PC-3 (cell line): ENCODE data around the gene CHD9. TPM values are rescaled to one million over a fixed set of nuclear protein-coding genes. Genes with fewer than 3 reads are reported as not detected.

Experiments
- ATAC-seq: fragments of 200-7000 bp; cut with Tn5 transposase; 2 replicates; pipeline ENCODE4 v1.9.1; 2020; ENCODE audit warnings: mild to moderate bottlenecking, moderate library complexity
- BruUV-seq: library from RNA; stranded (reverse); fragments of 400-500 nt; replicated peaks from 2 replicates; lab custom pipeline; 2021; lab: Mats Ljungman, UMichigan
- CTCF ChIA-PET: fragments of 300-600 bp; sonication (Branson Sonifier 250); formaldehyde crosslinking; loops from one replicate; lab custom pipeline; 2022; ENCODE audit warnings: antibody characterized with exemption; lab: Charles Lee
- POLR2A ChIA-PET: fragments of 300-600 bp; sonication (Branson Sonifier 250); formaldehyde crosslinking; loops from one replicate; lab custom pipeline; 2022; ENCODE audit warnings: antibody characterized with exemption; ENCODE audit not compliant: unreplicated experiment; lab: Charles Lee
- DNase-seq: peaks from one replicate; pipeline ENCODE4 v3.0.0-alpha.2; 2015
- H2AFZ ChIP-seq: fragments of 300-600 bp; sonication (generic); 2 replicates; pipeline ENCODE4 v1.6.0; 2016; ENCODE audit warnings: antibody characterized with exemption, low read length
- H3F3A ChIP-seq: fragments of 300-600 bp; sonication (generic); one replicate; pipeline ENCODE4 v1.6.0; 2017; ENCODE audit warnings: antibody characterized with exemption, low read length, control low read depth, mild to moderate bottlenecking; ENCODE audit not compliant: unreplicated experiment
- H3K27ac ChIP-seq: fragments of 300-600 bp; sonication (generic); 2 replicates; pipeline ENCODE4 v1.5.1; 2016; ENCODE audit warnings: mild to moderate bottlenecking, low read length
- H3K27me3 ChIP-seq: fragments of 300-600 bp; sonication (generic); 2 replicates; pipeline ENCODE4 v1.6.1; 2016; ENCODE audit warnings: low read length, mixed read lengths
- H3K36me3 ChIP-seq: fragments of 300-600 bp; sonication (generic); 2 replicates; pipeline ENCODE4 v1.6.1; 2016; ENCODE audit warnings: low read depth, mixed run types, low read length, mixed read lengths
- H3K4me1 ChIP-seq: fragments of 300-600 bp; sonication (generic); 2 replicates; pipeline ENCODE4 v1.5.1; 2016; ENCODE audit warnings: low read length; ENCODE audit not compliant: insufficient read depth
- H3K4me2 ChIP-seq: fragments of 300-600 bp; sonication (generic); 2 replicates; pipeline ENCODE4 v1.6.0; 2016; ENCODE audit warnings: low read length
- H3K4me3 ChIP-seq: fragments of 300-600 bp; sonication (generic); 2 replicates; pipeline ENCODE4 v1.5.1; 2016; ENCODE audit warnings: mild to moderate bottlenecking, low read length, mixed read lengths
- H3K79me2 ChIP-seq: fragments of 300-600 bp; sonication (generic); 2 replicates; pipeline ENCODE4 v1.6.1; 2017; ENCODE audit warnings: low read length, mixed read lengths
- H3K9ac ChIP-seq: fragments of 300-600 bp; sonication (generic); 2 replicates; pipeline ENCODE4 v1.6.0; 2016; ENCODE audit warnings: mild to moderate bottlenecking, low read length
- H3K9me2 ChIP-seq: fragments of 300-600 bp; sonication (generic); replicated peaks from 2 replicates; pipeline ENCODE4 v1.6.1; 2016; ENCODE audit warnings: mixed run types, low read length, mixed read lengths
- H3K9me3 ChIP-seq: fragments of 300-600 bp; sonication (generic); 2 replicates; pipeline ENCODE4 v1.6.1; 2016; ENCODE audit warnings: low read length, mixed read lengths
- H4K20me1 ChIP-seq: fragments of 300-600 bp; sonication (generic); 2 replicates; pipeline ENCODE4 v1.6.1; 2016; ENCODE audit warnings: low read length, mixed read lengths
- EZH2 ChIP-seq: fragments of 300-600 bp; sonication (generic); IDR thresholded peaks from one replicate; pipeline ENCODE4 v1.6.1; 2017; ENCODE audit warnings: antibody characterized with exemption, mild to moderate bottlenecking, low read length; ENCODE audit not compliant: unreplicated experiment
- EZH2phosphoT487 ChIP-seq: fragments of 300-600 bp; sonication (generic); IDR thresholded peaks from 2 replicates; pipeline ENCODE4 v1.6.1; 2018; ENCODE audit warnings: mild to moderate bottlenecking, antibody characterized with exemption, low read length, borderline replicate concordance
- intact Hi-C: fragments of 100-400 bp; cut with micrococcal nuclease; formaldehyde crosslinking; loops from 2 replicates; pipeline ENCODE4 v1.9.0; 2023
- total RNA-seq: library from RNA; depleted of rRNA; stranded (reverse); fragments of >200 nt; gene quantifications from 2 replicates; pipeline ENCODE4 v1.2.3, GENCODE V29; 2014
- TF ChIP-seq, protein P1 (sequence below): fragments of 300-600 bp; sonication (generic); conservative IDR thresholded peaks from 2 replicates; pipeline ENCODE4 v1.5.1; 2017; ENCODE audit warnings: antibody characterized with exemption, low read depth, mild to moderate bottlenecking, low read length

Gene CHD9
- total RNA-seq, 1 experiment from 2014 or later, result 13.3 TPM

DNA sequence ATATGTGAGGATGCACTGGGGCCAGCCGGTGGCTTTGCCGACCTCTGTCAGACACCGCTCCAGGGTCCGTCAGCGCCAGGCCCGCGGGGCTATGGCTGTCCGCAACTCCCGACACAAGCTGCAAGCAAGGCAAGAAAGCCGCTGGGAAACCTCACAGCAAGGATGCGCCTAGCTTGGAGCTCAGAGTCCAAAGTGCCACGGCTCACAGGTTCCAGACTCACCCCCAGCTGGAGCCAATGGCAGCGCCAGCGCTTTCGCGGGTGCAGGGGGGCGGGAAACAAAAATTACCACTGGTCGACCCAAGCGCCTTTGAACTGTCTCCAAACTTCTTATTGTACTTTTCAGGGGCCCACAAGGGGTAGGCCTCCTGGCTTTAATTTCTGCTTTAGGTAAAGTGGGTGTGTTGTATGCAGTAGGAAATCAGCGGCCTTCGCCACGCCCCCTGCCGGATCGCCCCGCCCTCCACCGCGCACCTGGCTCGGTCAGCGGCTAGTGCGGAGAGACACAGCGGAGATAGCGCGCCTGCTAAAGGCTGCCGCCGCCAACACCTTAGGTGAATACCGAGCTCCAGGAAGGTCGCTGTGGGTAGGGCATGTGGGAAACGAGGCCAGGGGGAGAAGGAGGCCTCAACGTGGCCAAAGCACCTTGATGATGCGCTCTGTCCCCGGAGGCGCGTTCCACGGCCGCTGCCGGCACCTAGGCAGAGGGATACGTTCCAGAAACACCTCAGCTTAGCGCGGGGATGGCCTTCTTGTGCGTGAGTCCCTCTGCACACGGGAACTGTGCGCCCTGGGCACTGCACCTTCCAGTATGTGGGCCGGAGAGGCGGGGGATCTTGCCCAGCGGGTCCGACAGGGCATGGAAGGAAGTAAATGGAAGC is 318.4 kb downstream of the CHD9 start:
- peak overlapping the region; percentile 92 for H3K4me2 ChIP-seq
- H3K9me2 ChIP-seq, result no peaks in the 10 kb centered on the region
- peak; percentile 86 for ATAC-seq
- intact Hi-C loops, result no loop called here
- no peaks in the 10 kb centered on the region for H3K27me3 ChIP-seq
- no TSS peak for BruUV-seq
- peak overlapping the region; percentile 31; the same call in 1 of the 2 replicates for H3K27ac ChIP-seq
- H3K4me3 ChIP-seq, result peak overlapping the region; percentile 79
- H3K9ac ChIP-seq, result peak overlapping the region; percentile 28; the same call in 1 of the 2 replicates
- H3K4me1 ChIP-seq, result peaks cover 15% of the 10 kb centered on the region
- ChIA-PET CTCF (no interaction called here), POLR2A (no interaction called here)
- peak overlapping the region; percentile 89 for H2AFZ ChIP-seq
- H4K20me1 ChIP-seq, result no peaks in the 10 kb centered on the region
- no peaks in the 10 kb centered on the region for H3K9me3 ChIP-seq
- TF ChIP-seq EZH2, result no peak
- TF ChIP-seq, protein P1, sequence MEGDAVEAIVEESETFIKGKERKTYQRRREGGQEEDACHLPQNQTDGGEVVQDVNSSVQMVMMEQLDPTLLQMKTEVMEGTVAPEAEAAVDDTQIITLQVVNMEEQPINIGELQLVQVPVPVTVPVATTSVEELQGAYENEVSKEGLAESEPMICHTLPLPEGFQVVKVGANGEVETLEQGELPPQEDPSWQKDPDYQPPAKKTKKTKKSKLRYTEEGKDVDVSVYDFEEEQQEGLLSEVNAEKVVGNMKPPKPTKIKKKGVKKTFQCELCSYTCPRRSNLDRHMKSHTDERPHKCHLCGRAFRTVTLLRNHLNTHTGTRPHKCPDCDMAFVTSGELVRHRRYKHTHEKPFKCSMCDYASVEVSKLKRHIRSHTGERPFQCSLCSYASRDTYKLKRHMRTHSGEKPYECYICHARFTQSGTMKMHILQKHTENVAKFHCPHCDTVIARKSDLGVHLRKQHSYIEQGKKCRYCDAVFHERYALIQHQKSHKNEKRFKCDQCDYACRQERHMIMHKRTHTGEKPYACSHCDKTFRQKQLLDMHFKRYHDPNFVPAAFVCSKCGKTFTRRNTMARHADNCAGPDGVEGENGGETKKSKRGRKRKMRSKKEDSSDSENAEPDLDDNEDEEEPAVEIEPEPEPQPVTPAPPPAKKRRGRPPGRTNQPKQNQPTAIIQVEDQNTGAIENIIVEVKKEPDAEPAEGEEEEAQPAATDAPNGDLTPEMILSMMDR, result no peak
- no peak for TF ChIP-seq EZH2phosphoT487
- H3K79me2 ChIP-seq, result no peaks in the 10 kb centered on the region
- DNase-seq, result peak; percentile 67
- no peaks in the 10 kb centered on the region for H3K36me3 ChIP-seq
- H3F3A ChIP-seq, result no peaks in the 10 kb centered on the region

DNA sequence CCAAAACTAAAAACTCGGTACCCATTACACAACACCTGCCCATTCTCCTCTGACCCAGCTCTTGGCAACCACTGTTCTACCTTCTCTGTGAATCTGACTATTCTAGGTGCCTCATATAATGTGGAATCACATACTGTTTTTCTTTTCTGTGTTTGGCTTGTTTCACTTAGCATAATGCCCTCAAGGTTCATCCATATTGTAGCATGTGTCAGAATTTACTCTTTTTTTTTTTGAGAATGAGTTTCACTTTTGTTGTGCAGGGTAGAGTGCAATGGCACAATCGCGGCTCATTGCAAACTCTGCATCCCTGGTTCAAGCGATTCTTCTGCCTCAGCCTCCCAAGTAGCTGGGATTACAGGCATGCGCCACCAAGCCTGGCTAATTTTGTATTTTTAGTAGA is 320.0 kb downstream of the CHD9 start:
- Histone ChIP-seq H2AFZ (no peak overlapping the region), H3K9ac (no peak overlapping the region), H3K9me2 (no peaks in the 10 kb centered on the region), H3K79me2 (no peaks in the 10 kb centered on the region), H3K4me2 (peak overlapping the region; percentile 92), H3K4me3 (peak overlapping the region; percentile 79; the same call in 1 of the 2 replicates), H3K4me1 (peaks cover 15% of the 10 kb centered on the region), H3K36me3 (no peaks in the 10 kb centered on the region), H3K27ac (no peak overlapping the region), H3K27me3 (no peaks in the 10 kb centered on the region), H4K20me1 (no peaks in the 10 kb centered on the region), H3K9me3 (no peaks in the 10 kb centered on the region), H3F3A (no peaks in the 10 kb centered on the region)
- ChIA-PET CTCF (no interaction called here), POLR2A (no interaction called here)
- no peak for DNase-seq
- intact Hi-C loops, result no loop called here
- TF ChIP-seq, protein P1, result no peak
- TF ChIP-seq EZH2, result no peak
- TF ChIP-seq EZH2phosphoT487, result no peak
- ATAC-seq, result no peak
- BruUV-seq, result no TSS peak

DNA sequence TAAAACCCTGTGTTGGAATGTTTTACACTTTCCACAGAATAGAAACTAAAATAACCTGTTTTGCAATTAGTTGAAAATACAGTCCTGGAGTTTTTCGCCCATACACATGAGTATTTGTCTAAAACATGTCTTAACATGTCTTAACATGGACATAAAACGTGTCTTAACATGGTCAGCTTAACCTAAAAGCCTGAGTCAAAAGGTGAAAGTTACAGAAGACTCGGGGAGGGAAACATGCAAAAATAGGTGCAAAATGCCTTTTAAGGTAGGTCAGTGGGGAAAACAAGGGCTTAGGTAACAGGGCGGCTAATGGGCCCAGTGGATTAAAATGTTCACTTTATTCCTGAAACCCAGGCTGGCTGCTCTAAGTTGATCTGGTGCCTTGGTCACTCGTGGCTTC is 323.3 kb downstream of the CHD9 start:
- Histone ChIP-seq H3K4me1 (no peaks in the 10 kb centered on the region), H3K4me3 (no peak overlapping the region), H3K36me3 (no peaks in the 10 kb centered on the region), H2AFZ (no peak overlapping the region), H3F3A (no peaks in the 10 kb centered on the region), H3K27me3 (no peaks in the 10 kb centered on the region), H3K4me2 (no peak overlapping the region), H3K9me3 (no peaks in the 10 kb centered on the region), H4K20me1 (no peaks in the 10 kb centered on the region), H3K79me2 (no peaks in the 10 kb centered on the region), H3K27ac (no peak overlapping the region), H3K9ac (no peak overlapping the region), H3K9me2 (no peaks in the 10 kb centered on the region)
- DNase-seq (no peak), ATAC-seq (no peak)
- no TSS peak for BruUV-seq
- intact Hi-C loops, result no loop called here
- CTCF ChIA-PET, result no interaction called here
- TF ChIP-seq, protein P1, result no peak
- TF ChIP-seq EZH2 (no peak), EZH2phosphoT487 (no peak)
- POLR2A ChIA-PET, result no interaction called here
